ENCODE data around the gene CUEDC2. TPM values are rescaled to one million over a fixed set of nuclear protein-coding genes. Genes with fewer than 3 reads are reported as not detected.

The CUEDC2 gene
- total and polyA plus RNA-seq, 2 donors (not counting 1 experiment from before 2014, with no cell fraction given): 60.8 to 62.3 TPM

DNA sequence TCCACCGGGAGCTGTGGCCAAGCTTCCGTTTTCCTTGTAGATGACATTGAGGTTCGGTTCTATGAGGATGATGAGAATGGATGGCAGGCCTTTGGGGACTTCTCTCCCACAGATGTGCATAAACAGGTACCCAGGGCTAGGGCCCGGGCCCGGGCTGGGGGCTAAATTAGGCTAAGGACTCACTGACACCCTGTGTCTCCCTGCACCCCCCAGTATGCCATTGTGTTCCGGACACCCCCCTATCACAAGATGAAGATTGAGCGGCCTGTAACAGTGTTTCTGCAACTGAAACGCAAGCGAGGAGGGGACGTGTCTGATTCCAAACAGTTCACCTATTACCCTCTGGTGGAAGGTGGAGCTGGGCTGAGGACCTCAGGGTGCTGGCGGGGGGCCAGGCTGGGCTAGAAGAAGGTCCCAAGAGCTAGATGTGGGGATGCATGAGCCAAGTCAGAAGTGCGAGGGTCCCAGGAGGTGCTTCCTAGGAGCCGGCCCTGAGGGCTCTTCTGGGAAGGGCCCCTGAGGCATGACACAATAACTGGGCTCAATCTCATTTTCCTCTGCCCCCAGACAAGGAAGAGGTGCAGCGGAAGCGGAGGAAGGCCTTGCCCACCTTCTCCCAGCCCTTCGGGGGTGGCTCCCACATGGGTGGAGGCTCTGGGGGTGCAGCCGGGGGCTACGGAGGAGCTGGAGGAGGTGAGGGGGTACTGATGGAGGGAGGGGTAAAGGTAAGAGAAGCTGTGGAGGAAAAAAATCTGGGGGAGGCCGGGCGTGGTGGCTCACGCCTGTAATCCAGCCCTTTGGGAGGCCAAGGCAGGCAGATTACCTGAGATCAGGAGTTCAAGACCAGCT, 34.0 kb downstream of the CUEDC2 start:
- Histone ChIP-seq H2AFZ (ENCODE audit: low read length) (no peak overlapping the region), H3K4me2 (ENCODE audit: extremely low read depth, insufficient read depth, low read length) (no peak overlapping the region), H3K9me3 (ENCODE audit: control insufficient read depth, insufficient read depth, low read depth, low read length) (no peaks in the 10 kb centered on the region), H3K4me3 (replicated peaks in 1 of 4; ENCODE audit: control extremely low read depth in 1 of 4, insufficient read depth in 1 of 4, low read depth in 3 of 4, low read length in 4 of 4) (no peak overlapping the region), H4K20me1 (ENCODE audit: control insufficient read depth, extremely low read depth, insufficient read depth, low read length) (no peaks in the 10 kb centered on the region), H3K79me2 (ENCODE audit: control insufficient read depth, insufficient read depth, low read length) (no peaks in the 10 kb centered on the region), H3K36me3 (ENCODE audit: control insufficient read depth, insufficient read depth, low read length) (peaks cover 6% of the 10 kb centered on the region), H3K27ac (ENCODE audit: insufficient read depth, low read length) (no peak overlapping the region), H3K9ac (ENCODE audit: insufficient read depth, low read length) (no peak overlapping the region), H3K4me1 (ENCODE audit: control insufficient read depth, extremely low read depth, insufficient read depth, low read length) (peaks cover 4% of the 10 kb centered on the region), H3K27me3 (ENCODE audit: control insufficient read depth, insufficient read depth, low read length) (no peaks in the 10 kb centered on the region)
- no peak for DNase-seq (ENCODE audit: low read depth in 2 of 2)
- TF ChIP-seq, protein P1, sequence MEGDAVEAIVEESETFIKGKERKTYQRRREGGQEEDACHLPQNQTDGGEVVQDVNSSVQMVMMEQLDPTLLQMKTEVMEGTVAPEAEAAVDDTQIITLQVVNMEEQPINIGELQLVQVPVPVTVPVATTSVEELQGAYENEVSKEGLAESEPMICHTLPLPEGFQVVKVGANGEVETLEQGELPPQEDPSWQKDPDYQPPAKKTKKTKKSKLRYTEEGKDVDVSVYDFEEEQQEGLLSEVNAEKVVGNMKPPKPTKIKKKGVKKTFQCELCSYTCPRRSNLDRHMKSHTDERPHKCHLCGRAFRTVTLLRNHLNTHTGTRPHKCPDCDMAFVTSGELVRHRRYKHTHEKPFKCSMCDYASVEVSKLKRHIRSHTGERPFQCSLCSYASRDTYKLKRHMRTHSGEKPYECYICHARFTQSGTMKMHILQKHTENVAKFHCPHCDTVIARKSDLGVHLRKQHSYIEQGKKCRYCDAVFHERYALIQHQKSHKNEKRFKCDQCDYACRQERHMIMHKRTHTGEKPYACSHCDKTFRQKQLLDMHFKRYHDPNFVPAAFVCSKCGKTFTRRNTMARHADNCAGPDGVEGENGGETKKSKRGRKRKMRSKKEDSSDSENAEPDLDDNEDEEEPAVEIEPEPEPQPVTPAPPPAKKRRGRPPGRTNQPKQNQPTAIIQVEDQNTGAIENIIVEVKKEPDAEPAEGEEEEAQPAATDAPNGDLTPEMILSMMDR (conservative IDR thresholded peaks at IDR 0.05 in 1 of 2, IDR thresholded peaks at IDR 0.05 in 1 of 2; ENCODE audit: low read depth in 1 of 2, low read length in 2 of 2): no peak
- TF ChIP-seq EZH2 (IDR thresholded peaks at IDR 0.05; ENCODE audit: low read length, missing control alignments): no peak

DNA sequence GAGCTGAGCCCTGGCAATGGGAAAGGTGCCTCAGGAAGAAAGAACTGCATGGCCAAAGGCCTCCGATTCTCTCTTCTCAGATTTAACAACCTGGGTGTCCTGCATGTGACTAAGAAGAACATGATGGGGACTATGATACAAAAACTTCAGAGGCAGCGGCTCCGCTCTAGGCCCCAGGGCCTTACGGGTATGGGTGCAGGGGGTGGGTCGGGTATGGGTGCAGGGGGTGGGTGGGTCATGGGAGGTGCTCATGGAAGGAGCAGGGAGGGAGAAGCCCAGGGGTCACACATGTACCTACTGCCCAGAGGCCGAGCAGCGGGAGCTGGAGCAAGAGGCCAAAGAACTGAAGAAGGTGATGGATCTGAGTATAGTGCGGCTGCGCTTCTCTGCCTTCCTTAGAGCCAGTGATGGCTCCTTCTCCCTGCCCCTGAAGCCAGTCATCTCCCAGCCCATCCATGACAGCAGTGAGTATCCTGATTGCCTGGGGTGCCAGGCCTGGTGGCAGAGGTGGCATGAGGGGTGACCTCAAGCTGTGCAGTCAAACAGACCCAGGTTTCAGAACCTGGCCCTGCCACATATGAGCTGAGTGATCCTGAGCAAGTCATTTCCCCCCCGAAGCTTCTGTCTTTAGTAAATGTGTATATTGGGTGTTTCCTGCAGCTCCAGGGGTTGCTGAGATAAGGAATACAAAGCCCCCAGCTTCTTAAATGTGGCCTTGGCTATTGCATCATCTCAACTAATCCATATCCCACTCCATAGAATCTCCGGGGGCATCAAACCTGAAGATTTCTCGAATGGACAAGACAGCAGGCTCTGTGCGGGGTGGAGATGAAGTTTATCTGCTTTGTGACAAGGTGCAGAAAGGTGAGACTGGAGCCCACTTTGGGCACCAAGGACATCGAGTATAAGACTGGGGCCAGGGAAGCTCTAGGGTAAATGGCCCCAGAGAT, 34.9 kb downstream of the CUEDC2 start:
- Histone ChIP-seq H4K20me1 (ENCODE audit: control insufficient read depth, extremely low read depth, insufficient read depth, low read length) (no peaks in the 10 kb centered on the region), H3K27ac (ENCODE audit: insufficient read depth, low read length) (no peak overlapping the region), H2AFZ (ENCODE audit: low read length) (no peak overlapping the region), H3K4me3 (replicated peaks in 1 of 4; ENCODE audit: control extremely low read depth in 1 of 4, insufficient read depth in 1 of 4, low read depth in 3 of 4, low read length in 4 of 4) (no peak overlapping the region), H3K9me3 (ENCODE audit: control insufficient read depth, insufficient read depth, low read depth, low read length) (no peaks in the 10 kb centered on the region), H3K4me2 (ENCODE audit: extremely low read depth, insufficient read depth, low read length) (no peak overlapping the region), H3K9ac (ENCODE audit: insufficient read depth, low read length) (no peak overlapping the region), H3K27me3 (ENCODE audit: control insufficient read depth, insufficient read depth, low read length) (no peaks in the 10 kb centered on the region), H3K36me3 (ENCODE audit: control insufficient read depth, insufficient read depth, low read length) (peaks cover 6% of the 10 kb centered on the region), H3K4me1 (ENCODE audit: control insufficient read depth, extremely low read depth, insufficient read depth, low read length) (peaks cover 4% of the 10 kb centered on the region), H3K79me2 (ENCODE audit: control insufficient read depth, insufficient read depth, low read length) (no peaks in the 10 kb centered on the region)
- no peak for DNase-seq (ENCODE audit: low read depth in 2 of 2)
- TF ChIP-seq, protein P1 (conservative IDR thresholded peaks at IDR 0.05 in 1 of 2, IDR thresholded peaks at IDR 0.05 in 1 of 2; ENCODE audit: low read depth in 1 of 2, low read length in 2 of 2): no peak
- no peak for TF ChIP-seq EZH2 (IDR thresholded peaks at IDR 0.05; ENCODE audit: low read length, missing control alignments)

DNA sequence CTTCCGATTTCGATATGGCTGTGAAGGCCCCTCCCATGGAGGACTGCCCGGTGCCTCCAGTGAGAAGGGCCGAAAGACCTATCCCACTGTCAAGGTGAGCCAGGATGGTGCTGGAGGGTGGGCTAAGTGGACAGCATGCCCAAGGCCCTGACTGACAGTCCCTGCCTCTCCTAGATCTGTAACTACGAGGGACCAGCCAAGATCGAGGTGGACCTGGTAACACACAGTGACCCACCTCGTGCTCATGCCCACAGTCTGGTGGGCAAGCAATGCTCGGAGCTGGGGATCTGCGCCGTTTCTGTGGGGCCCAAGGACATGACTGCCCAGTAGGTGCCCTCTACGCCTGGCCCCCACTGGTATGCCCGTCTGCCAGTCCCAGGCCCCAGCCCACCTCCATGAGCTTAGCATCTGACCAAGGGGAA, 35.6 kb downstream of the CUEDC2 start:
- TF ChIP-seq, protein P1 (conservative IDR thresholded peaks at IDR 0.05 in 1 of 2, IDR thresholded peaks at IDR 0.05 in 1 of 2; ENCODE audit: low read depth in 1 of 2, low read length in 2 of 2): no peak
- no peak for TF ChIP-seq EZH2 (IDR thresholded peaks at IDR 0.05; ENCODE audit: low read length, missing control alignments)
- Histone ChIP-seq H3K9ac (ENCODE audit: insufficient read depth, low read length) (no peak overlapping the region), H3K27ac (ENCODE audit: insufficient read depth, low read length) (no peak overlapping the region), H4K20me1 (ENCODE audit: control insufficient read depth, extremely low read depth, insufficient read depth, low read length) (no peaks in the 10 kb centered on the region), H2AFZ (ENCODE audit: low read length) (no peak overlapping the region), H3K79me2 (ENCODE audit: control insufficient read depth, insufficient read depth, low read length) (no peaks in the 10 kb centered on the region), H3K36me3 (ENCODE audit: control insufficient read depth, insufficient read depth, low read length) (peaks cover 6% of the 10 kb centered on the region), H3K4me3 (replicated peaks in 1 of 4; ENCODE audit: control extremely low read depth in 1 of 4, insufficient read depth in 1 of 4, low read depth in 3 of 4, low read length in 4 of 4) (peak overlapping the region in 1 of 4 experiments; percentile 87), H3K4me1 (ENCODE audit: control insufficient read depth, extremely low read depth, insufficient read depth, low read length) (peaks cover 4% of the 10 kb centered on the region), H3K9me3 (ENCODE audit: control insufficient read depth, insufficient read depth, low read depth, low read length) (no peaks in the 10 kb centered on the region), H3K4me2 (ENCODE audit: extremely low read depth, insufficient read depth, low read length) (no peak overlapping the region), H3K27me3 (ENCODE audit: control insufficient read depth, insufficient read depth, low read length) (no peaks in the 10 kb centered on the region)
- DNase-seq (ENCODE audit: low read depth in 2 of 2): no peak

All from fibroblast of lung (primary cell).